ENCODE measurements around the gene RPGRIP1L. TPM values are rescaled to one million over a fixed set of nuclear protein-coding genes. Genes with fewer than 3 reads are reported as not detected.

Gene RPGRIP1L
- total and polyA plus RNA-seq, 8 donors = 1.1 to 6.8 (median 1.4) TPM; not detected in 1

- TF ChIP-seq CTCF (IDR thresholded peaks at IDR 0.05) (no peak), POLR2A (IDR thresholded peaks at IDR 0.05) (no peak), EP300 (IDR thresholded peaks at IDR 0.05) (no peak), POLR2AphosphoS5 (IDR thresholded peaks at IDR 0.05) (peak in 2 of 3 donors; percentile 65 to 86)
- DNase-seq = peak; percentile 31 to 53
- peaks cover 5 to 28% (median 13%) of the 10 kb centered on the region in 4 donors for H3K4me1 ChIP-seq
- no peak overlapping the region for H3K27ac ChIP-seq
- H3K9me3 ChIP-seq = no peaks in the 10 kb centered on the region
- intact Hi-C loops (cut with DNase I; ENCODE audit: low total_unique reads) = no loop called here
- no peaks in the 10 kb centered on the region for H3K36me3 ChIP-seq
- 22 to 52% (median 34%) methylated on average over 4 of the region's 4 CpGs for WGBS, 5 donors
- H3K27me3 ChIP-seq = no peaks in the 10 kb centered on the region
- H3K4me3 ChIP-seq = no peak overlapping the region
Observed at GRCh38 chr16:53732296-53732929, 28.8 kb upstream of the RPGRIP1L start.

- WGBS, 5 donors = 71 to 83% (median 74%) methylated on average over 3 of the region's 3 CpGs
Observed at GRCh38 chr16:53730693-53731092, 27.0 kb upstream of the RPGRIP1L start.

DNA sequence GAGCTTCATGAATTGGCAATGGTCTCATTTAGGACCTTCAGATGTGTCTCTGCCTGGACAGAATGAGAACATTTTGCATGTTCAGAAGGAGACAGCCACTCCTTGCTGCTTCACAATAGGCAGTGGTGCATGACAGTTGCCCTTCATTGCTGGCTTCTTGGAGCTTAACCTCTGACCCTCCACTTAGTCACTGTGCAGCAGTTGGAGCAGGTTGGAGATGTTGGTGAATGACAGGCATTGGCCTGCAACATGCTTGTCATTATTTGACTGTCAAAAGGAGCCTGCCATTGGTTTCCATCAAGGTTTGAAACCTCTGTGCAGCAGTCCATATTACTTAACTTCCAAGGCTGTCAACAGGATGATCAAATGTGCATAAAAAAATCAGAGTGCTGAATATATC is 23.0 kb upstream of the RPGRIP1L start:
- Histone ChIP-seq H3K9me3 (no peaks in the 10 kb centered on the region), H3K4me3 (no peak overlapping the region), H3K27me3 (no peaks in the 10 kb centered on the region), H3K27ac (no peak overlapping the region), H3K4me1 (peaks cover 0 to 29% (median 11%) of the 10 kb centered on the region in 4 donors), H3K36me3 (no peaks in the 10 kb centered on the region)
- TF ChIP-seq EP300 (IDR thresholded peaks at IDR 0.05) (no peak), CTCF (IDR thresholded peaks at IDR 0.05) (no peak), POLR2A (IDR thresholded peaks at IDR 0.05) (no peak), POLR2AphosphoS5 (IDR thresholded peaks at IDR 0.05) (no peak)
- DNase-seq = no peak
- intact Hi-C loops (cut with DNase I; ENCODE audit: low total_unique reads) = no loop called here

More at GRCh38 chr16:53730693-53731092, 27.0 kb upstream of the RPGRIP1L start:
- DNase-seq = no peak
- Histone ChIP-seq H3K4me1 (peaks cover 5 to 32% (median 18%) of the 10 kb centered on the region in 4 donors), H3K27ac (no peak overlapping the region), H3K9me3 (no peaks in the 10 kb centered on the region), H3K27me3 (no peaks in the 10 kb centered on the region), H3K4me3 (no peak overlapping the region), H3K36me3 (no peaks in the 10 kb centered on the region)
- intact Hi-C loops (cut with DNase I; ENCODE audit: low total_unique reads) = no loop called here
- TF ChIP-seq POLR2A (IDR thresholded peaks at IDR 0.05) (no peak), POLR2AphosphoS5 (IDR thresholded peaks at IDR 0.05) (no peak), EP300 (IDR thresholded peaks at IDR 0.05) (no peak), CTCF (IDR thresholded peaks at IDR 0.05) (no peak)

DNA sequence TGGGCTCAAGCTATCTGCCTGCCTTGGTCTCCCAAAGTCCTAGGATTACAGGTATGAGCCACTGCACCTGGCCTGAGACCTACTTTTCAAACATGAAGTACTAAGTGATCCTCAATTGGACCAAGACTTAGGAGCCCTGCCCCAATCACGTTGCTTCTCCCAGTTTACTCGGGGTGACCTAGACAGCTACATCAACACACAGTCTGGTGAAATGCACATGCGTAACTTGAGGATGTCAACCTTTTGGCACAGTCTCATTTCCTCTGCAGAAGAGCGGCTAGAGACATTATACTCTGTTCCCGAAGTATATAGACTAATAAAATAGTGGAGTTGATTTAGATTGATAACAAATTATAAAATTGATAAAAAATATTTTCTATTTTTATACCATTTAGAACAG is 17.4 kb upstream of the RPGRIP1L start:
- H3K36me3 ChIP-seq = no peaks in the 10 kb centered on the region
- WGBS, 5 donors = 89 to 94% (median 90%) methylated on average over 5 of the region's 5 CpGs

More for the DNA sequence above, 17.4 kb upstream of the RPGRIP1L start:
- Histone ChIP-seq H3K4me1 (peaks cover 0 to 17% (median 7%) of the 10 kb centered on the region in 4 donors), H3K27me3 (no peaks in the 10 kb centered on the region), H3K4me3 (no peak overlapping the region), H3K9me3 (no peaks in the 10 kb centered on the region), H3K27ac (no peak overlapping the region)
- intact Hi-C loops (cut with DNase I; ENCODE audit: low total_unique reads) = no loop called here
- DNase-seq = no peak
- TF ChIP-seq EP300 (IDR thresholded peaks at IDR 0.05) (no peak), POLR2AphosphoS5 (IDR thresholded peaks at IDR 0.05) (no peak), POLR2A (IDR thresholded peaks at IDR 0.05) (no peak), CTCF (IDR thresholded peaks at IDR 0.05) (no peak)
